Gastroesophageal sphincter (tissue), 3 donors: Measurements from ENCODE around the gene GTPBP1.

Experiments
- POLR2A ChIP-seq, 2 donors: fragments of 450-650 bp; IDR thresholded peaks; one replicate each; pipeline ENCODE4 v1.6.1; 2017; ENCODE audit warnings: antibody characterized with exemption in 2 of 2, mild to moderate bottlenecking in 2 of 2, moderate library complexity in 1 of 2
- POLR2AphosphoS5 ChIP-seq: sonication (generic); formaldehyde crosslinking; IDR thresholded peaks from one replicate; pipeline ENCODE4 v1.6.1; 2017; ENCODE audit warnings: antibody characterized with exemption
- TF ChIP-seq, protein P1 (sequence below), 4 experiments: fragments of 200-600 bp in 2 of 4; fragments of 450-650 bp in 2 of 4; sonication (generic) in 1 of 4; IDR thresholded peaks; one replicate each; pipeline ENCODE4 v1.5.1; 2017 to 2019; ENCODE audit warnings: antibody characterized with exemption in 4 of 4, mild to moderate bottlenecking in 2 of 4, moderate library complexity in 2 of 4

DNA sequence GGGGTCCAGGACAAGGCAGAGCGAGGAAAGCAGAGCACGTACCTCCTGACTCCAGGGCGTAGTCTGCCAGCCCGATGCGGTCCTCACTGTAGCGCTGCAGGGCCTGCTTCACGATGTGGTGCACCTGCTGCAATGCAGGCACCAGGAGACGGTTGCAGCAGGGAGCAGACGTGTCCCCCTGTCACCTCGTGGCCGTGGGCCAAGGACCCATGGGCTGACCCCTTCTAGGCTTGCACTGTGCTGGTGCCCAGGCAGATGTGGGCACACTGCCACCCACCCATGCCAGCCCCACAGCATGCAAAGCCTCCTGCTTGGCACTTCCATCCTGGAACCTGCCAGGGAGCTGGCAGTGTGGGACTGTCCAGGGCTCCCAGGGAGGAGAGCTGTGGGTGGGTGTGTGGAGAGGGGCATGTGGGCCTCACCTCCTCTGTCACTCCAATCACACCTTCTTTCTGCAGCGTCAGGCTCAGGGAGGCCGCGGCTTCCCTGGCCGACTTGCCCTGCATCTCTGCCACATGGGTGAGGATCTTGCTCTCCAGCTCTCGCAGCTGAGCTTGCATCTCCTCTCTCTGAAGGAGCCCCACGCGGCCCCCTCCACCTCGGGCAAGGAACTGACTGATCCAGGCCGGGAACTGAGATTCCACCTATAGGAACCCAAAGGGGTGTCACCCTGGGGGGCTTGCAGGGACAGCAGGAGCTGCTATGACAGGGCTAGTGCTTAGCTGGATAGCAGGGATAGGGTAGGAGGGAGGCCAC lies 33.7 kb downstream of the GTPBP1 start:
- TF ChIP-seq POLR2AphosphoS5 (no peak), POLR2A (IDR thresholded peaks at IDR 0.05) (no peak)
- TF ChIP-seq, protein P1, sequence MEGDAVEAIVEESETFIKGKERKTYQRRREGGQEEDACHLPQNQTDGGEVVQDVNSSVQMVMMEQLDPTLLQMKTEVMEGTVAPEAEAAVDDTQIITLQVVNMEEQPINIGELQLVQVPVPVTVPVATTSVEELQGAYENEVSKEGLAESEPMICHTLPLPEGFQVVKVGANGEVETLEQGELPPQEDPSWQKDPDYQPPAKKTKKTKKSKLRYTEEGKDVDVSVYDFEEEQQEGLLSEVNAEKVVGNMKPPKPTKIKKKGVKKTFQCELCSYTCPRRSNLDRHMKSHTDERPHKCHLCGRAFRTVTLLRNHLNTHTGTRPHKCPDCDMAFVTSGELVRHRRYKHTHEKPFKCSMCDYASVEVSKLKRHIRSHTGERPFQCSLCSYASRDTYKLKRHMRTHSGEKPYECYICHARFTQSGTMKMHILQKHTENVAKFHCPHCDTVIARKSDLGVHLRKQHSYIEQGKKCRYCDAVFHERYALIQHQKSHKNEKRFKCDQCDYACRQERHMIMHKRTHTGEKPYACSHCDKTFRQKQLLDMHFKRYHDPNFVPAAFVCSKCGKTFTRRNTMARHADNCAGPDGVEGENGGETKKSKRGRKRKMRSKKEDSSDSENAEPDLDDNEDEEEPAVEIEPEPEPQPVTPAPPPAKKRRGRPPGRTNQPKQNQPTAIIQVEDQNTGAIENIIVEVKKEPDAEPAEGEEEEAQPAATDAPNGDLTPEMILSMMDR (IDR thresholded peaks at IDR 0.05), result no peak
